ENCODE data around the gene BEAN1. TPM values are rescaled to one million over a fixed set of nuclear protein-coding genes. Genes with fewer than 3 reads are reported as not detected.

BEAN1 gene, protein sequence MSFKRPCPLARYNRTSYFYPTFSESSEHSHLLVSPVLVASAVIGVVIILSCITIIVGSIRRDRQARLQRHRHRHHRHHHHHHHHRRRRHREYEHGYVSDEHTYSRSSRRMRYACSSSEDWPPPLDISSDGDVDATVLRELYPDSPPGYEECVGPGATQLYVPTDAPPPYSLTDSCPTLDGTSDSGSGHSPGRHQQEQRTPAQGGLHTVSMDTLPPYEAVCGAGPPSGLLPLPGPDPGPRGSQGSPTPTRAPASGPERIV
- total RNA-seq (2022) (1.1 and 2.7 TPM in 2 replicates), Bru-seq, nascent RNA (percentile 27 among the genes with signal in this experiment), BruChase-seq, experiment 1, labeled RNA remaining after a 6-hour chase (percentile 29 among the genes with signal in this experiment), BruChase-seq, experiment 2, labeled RNA remaining after a 2-hour chase (percentile 36 among the genes with signal in this experiment)
- long read RNA-seq, partial matches to known transcripts = 0 of 5 reads
- long read RNA-seq, other reads (novel, unspliced or antisense) = 5 of 5 reads

DNA sequence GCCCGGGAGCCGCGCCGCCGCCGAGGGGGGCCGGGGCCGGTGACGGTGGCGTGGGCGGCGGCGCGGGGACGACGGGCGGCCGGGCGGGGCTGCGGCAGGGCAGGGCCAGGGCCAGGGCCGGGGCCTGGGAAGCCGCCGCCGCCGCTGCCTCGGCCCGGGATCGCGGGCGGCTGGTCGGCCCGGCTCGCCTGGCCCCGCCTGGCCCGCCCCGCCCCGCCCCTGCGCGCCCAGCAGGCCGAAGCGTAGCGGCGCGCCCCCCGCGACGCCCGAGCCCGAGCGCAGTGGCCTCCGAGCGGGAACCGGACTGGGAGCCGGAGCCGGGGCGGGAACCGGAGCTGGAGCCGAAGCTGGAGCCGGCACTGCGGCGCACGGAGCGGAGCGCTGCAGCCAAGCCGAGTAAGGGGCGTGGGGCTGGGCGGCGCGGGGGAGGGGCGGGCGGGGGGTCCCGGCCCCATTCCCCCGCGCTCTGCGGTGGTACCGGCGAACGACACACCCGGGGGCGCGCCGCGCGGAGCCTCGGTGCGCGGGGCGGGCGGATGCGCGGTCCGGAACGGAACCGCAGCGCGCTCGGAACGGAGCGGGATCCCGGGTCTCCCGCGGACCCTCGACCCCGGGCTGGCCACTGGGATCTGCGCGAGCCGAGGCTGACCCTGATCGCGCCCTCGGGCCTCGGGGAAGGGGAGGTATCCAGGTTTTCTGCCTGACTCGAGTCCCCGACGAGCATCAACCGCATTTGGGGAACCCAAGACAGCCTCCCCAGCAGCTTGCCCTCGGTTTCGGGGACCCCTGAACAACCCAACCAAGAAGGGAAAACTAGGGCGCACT is at the start of gene BEAN1:
Gene BEAN1, plus strand, starts transcription at position 260 of the 825 bp plus-strand sequence. CDS start 10,382 bp downstream, outside the sequence.
- ChIA-PET POLR2A (interaction anchor here (1.1 kb wide), 1 partner anchor 19 kb away, joined by 3 read pairs; no protein-coding TSS in a partner anchor), CTCF (interaction anchor here (0.6 to 1.5 kb wide), 2 partner anchors 22 to 191 kb away, joined by 3 read pairs; no protein-coding TSS in a partner anchor)
- Mint-ChIP-seq H3K4me1 (ENCODE audit: insufficient read depth, unreplicated experiment) (peaks cover 5% of the 10 kb centered on the region), H3K27ac (ENCODE audit: low read depth, unreplicated experiment) (no peak within 1 kb of the TSS), H3K9me3 (ENCODE audit: unreplicated experiment) (no peaks in the 10 kb centered on the region), H3K36me3 (ENCODE audit: insufficient read depth, unreplicated experiment) (no peaks in the 10 kb centered on the region), H3K4me3 (ENCODE audit: unreplicated experiment) (peak within 1 kb of the TSS; percentile 64), H3K27me3 (ENCODE audit: insufficient read depth, unreplicated experiment) (no peaks in the 10 kb centered on the region)
- no TSS peak for BruUV-seq (replicated peaks)
- TF ChIP-seq, protein P1, sequence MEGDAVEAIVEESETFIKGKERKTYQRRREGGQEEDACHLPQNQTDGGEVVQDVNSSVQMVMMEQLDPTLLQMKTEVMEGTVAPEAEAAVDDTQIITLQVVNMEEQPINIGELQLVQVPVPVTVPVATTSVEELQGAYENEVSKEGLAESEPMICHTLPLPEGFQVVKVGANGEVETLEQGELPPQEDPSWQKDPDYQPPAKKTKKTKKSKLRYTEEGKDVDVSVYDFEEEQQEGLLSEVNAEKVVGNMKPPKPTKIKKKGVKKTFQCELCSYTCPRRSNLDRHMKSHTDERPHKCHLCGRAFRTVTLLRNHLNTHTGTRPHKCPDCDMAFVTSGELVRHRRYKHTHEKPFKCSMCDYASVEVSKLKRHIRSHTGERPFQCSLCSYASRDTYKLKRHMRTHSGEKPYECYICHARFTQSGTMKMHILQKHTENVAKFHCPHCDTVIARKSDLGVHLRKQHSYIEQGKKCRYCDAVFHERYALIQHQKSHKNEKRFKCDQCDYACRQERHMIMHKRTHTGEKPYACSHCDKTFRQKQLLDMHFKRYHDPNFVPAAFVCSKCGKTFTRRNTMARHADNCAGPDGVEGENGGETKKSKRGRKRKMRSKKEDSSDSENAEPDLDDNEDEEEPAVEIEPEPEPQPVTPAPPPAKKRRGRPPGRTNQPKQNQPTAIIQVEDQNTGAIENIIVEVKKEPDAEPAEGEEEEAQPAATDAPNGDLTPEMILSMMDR (IDR thresholded peaks at IDR 0.05; ENCODE audit: unreplicated experiment) = no peak
- intact Hi-C loops (cut with micrococcal nuclease) = no loop called here
- no peak for DNase-seq (ENCODE audit: unreplicated experiment)

DNA sequence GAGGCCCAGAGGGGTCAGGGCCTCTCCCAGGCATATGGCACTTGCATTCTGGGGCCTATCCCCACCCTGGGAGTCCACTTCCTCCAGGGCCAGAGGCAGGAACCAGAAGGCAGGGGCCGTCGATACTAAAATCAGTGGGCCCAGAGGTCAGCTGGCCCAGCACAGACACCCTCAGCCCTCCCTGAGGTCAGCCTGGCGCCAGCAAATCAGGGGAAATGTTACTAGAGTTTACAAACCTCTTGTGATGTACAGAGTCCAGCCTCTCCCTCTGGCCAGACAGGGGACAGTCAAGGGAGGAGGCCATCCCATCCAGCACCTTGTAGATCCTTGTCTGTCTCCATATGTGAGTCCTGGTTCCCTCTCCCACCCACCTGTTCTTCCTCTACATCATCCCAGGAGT is 49.8 kb upstream of the BEAN1 start:
- no peak for DNase-seq (ENCODE audit: unreplicated experiment)
- no TSS peak for BruUV-seq (replicated peaks)
- intact Hi-C loops (cut with micrococcal nuclease) = no loop called here
- Mint-ChIP-seq H3K4me3 (ENCODE audit: unreplicated experiment) (no peak overlapping the region), H3K27me3 (ENCODE audit: insufficient read depth, unreplicated experiment) (no peaks in the 10 kb centered on the region), H3K9me3 (ENCODE audit: unreplicated experiment) (peaks cover 16% of the 10 kb centered on the region), H3K27ac (ENCODE audit: low read depth, unreplicated experiment) (no peak overlapping the region), H3K4me1 (ENCODE audit: insufficient read depth, unreplicated experiment) (peaks cover 3% of the 10 kb centered on the region), H3K36me3 (ENCODE audit: insufficient read depth, unreplicated experiment) (peaks cover 6% of the 10 kb centered on the region)
- CTCF ChIA-PET = interaction anchor here (2.5 kb wide), 1 partner anchor 20 kb away, joined by 7 read pairs; no protein-coding TSS in a partner anchor
- TF ChIP-seq, protein P1 (IDR thresholded peaks at IDR 0.05; ENCODE audit: unreplicated experiment) = no peak
- POLR2A ChIA-PET = no interaction called here

DNA sequence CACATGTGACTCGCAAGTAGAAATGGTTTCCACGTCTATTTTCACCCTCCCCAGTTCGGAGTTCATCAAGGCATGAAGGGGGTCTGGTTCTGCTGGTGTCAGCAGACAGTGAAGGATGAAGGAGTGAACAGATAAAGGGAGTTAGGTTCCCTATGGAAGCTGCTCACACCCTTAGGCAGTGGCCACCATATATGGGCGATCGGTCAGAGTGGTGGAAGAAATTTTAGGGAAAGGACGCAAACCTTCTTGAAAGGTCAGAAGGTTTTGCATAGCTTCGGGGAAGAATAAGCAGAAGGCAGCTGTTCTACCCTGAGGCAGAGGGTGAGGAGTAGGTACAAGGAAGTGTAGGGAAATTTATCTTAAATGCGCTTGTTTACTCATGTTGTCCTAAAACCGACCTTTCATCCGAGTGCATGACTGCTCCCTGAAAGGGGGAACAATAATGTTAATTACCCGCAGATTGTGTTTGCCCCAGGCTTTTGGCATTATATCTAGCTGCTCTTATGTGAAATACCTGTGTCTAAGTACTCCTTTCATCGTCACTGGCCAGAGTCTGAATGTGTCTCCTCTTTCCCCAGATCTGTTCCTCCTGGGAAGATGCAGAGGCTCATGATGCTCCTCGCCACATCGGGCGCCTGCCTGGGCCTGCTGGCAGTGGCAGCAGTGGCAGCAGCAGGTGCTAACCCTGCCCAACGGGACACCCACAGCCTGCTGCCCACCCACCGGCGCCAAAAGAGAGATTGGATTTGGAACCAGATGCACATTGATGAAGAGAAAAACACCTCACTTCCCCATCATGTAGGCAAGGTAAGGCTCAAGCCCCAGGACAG is 48.1 kb upstream of the BEAN1 start:
- Mint-ChIP-seq H3K36me3 (ENCODE audit: insufficient read depth, unreplicated experiment) (peaks cover 6% of the 10 kb centered on the region), H3K9me3 (ENCODE audit: unreplicated experiment) (peaks cover 16% of the 10 kb centered on the region), H3K27ac (ENCODE audit: low read depth, unreplicated experiment) (no peak overlapping the region), H3K4me1 (ENCODE audit: insufficient read depth, unreplicated experiment) (peaks cover 19% of the 10 kb centered on the region), H3K27me3 (ENCODE audit: insufficient read depth, unreplicated experiment) (no peaks in the 10 kb centered on the region), H3K4me3 (ENCODE audit: unreplicated experiment) (no peak overlapping the region)
- intact Hi-C loops (cut with micrococcal nuclease) = no loop called here
- no TSS peak for BruUV-seq (replicated peaks)
- CTCF ChIA-PET = interaction anchor here (2.5 kb wide), 1 partner anchor 21 kb away, joined by 7 read pairs; no protein-coding TSS in a partner anchor
- DNase-seq (ENCODE audit: unreplicated experiment) = no peak
- POLR2A ChIA-PET = no interaction called here
- TF ChIP-seq, protein P1 (IDR thresholded peaks at IDR 0.05; ENCODE audit: unreplicated experiment) = no peak
